GM18505 (cell line): ENCODE data around the gene KCNMB2.

Experiments used
- ATAC-seq: cut with Tn5 transposase; IDR thresholded peaks from one replicate; pipeline ENCODE4 v1.9.1; 2021; ENCODE audit not compliant: unreplicated experiment
- POLR2A ChIP-seq: IDR thresholded peaks from 4 replicates; pipeline ENCODE4 v1.6.1; 2011; ENCODE audit warnings: borderline replicate concordance; ENCODE audit not compliant: insufficient read depth, insufficient read length; ENCODE audit errors: extremely low read depth

KCNMB2 gene

GRCh38 chr3:178870085-178870484 is 333.8 kb downstream of the KCNMB2 start:
- no peak for ATAC-seq
- no peak for TF ChIP-seq POLR2A

GRCh38 chr3:178875157-178875556 is 338.9 kb downstream of the KCNMB2 start:
- ATAC-seq, result no peak

GRCh38 chr3:178875836-178876235 is 339.6 kb downstream of the KCNMB2 start:
- TF ChIP-seq POLR2A, result no peak
- ATAC-seq, result no peak

More at GRCh38 chr3:178875157-178875556, 338.9 kb downstream of the KCNMB2 start:
- TF ChIP-seq POLR2A, result no peak

GRCh38 chr3:178880274-178880673 is 344.0 kb downstream of the KCNMB2 start:
- TF ChIP-seq POLR2A, result no peak
- no peak for ATAC-seq
